HEK293 (cell line): ENCODE results near the gene SYNJ2.

ENCODE experiments used
- ATF2 ChIP-seq: fragments of 450-650 bp; formaldehyde crosslinking; IDR thresholded peaks from 2 replicates; pipeline ENCODE4 v1.5.1; 2016; ENCODE audit warnings: missing biosample characterization, missing genetic modification characterization, low read depth
- ELK4 ChIP-seq: IDR thresholded peaks from 2 replicates; pipeline ENCODE4 v1.6.1; 2011; ENCODE audit warnings: mild to moderate bottlenecking, low read depth, low read length, borderline replicate concordance
- GFI1B ChIP-seq: fragments of 450-650 bp; formaldehyde crosslinking; IDR thresholded peaks from 2 replicates; pipeline ENCODE4 v1.5.1; 2016; ENCODE audit warnings: missing biosample characterization, missing genetic modification characterization
- GLIS1 ChIP-seq: fragments of 450-650 bp; formaldehyde crosslinking; IDR thresholded peaks from 2 replicates; pipeline ENCODE4 v1.5.1; 2016; ENCODE audit warnings: missing biosample characterization, missing genetic modification characterization
- HOXA7 ChIP-seq: sonication (generic); formaldehyde crosslinking; IDR thresholded peaks from 2 replicates; pipeline ENCODE4 v1.8.1; 2022; ENCODE audit warnings: missing genetic modification reagents, borderline replicate concordance
- KLF9 ChIP-seq: fragments of 450-650 bp; formaldehyde crosslinking; IDR thresholded peaks from 2 replicates; pipeline ENCODE4 v1.5.1; 2016; ENCODE audit warnings: missing biosample characterization, missing genetic modification characterization, low read depth
- PRDM1 ChIP-seq: fragments of 450-650 bp; formaldehyde crosslinking; IDR thresholded peaks from 2 replicates; pipeline ENCODE4; 2016; ENCODE audit warnings: missing biosample characterization, missing genetic modification characterization
- PRDM6 ChIP-seq: fragments of 450-650 bp; formaldehyde crosslinking; IDR thresholded peaks from 2 replicates; pipeline ENCODE4 v1.5.1; 2017; ENCODE audit warnings: missing biosample characterization, missing genetic modification characterization
- SP7 ChIP-seq: fragments of 450-650 bp; formaldehyde crosslinking; IDR thresholded peaks from 2 replicates; pipeline ENCODE4 v1.5.1; 2016; ENCODE audit warnings: missing biosample characterization, missing genetic modification characterization
- ZBTB1 ChIP-seq: fragments of 450-650 bp; formaldehyde crosslinking; IDR thresholded peaks from 2 replicates; pipeline ENCODE4 v1.5.1; 2016; ENCODE audit warnings: missing biosample characterization, missing genetic modification characterization
- ZBTB21 ChIP-seq: fragments of 450-650 bp; formaldehyde crosslinking; IDR thresholded peaks from 2 replicates; pipeline ENCODE4 v1.5.1; 2017; ENCODE audit warnings: missing biosample characterization, missing genetic modification characterization
- ZBTB26 ChIP-seq: fragments of 450-650 bp; formaldehyde crosslinking; optimal IDR thresholded peaks from 2 replicates; pipeline ENCODE3; 2016; ENCODE audit warnings: missing biosample characterization, mild to moderate bottlenecking, missing genetic modification characterization
- ZBTB6 ChIP-seq: fragments of 450-650 bp; formaldehyde crosslinking; IDR thresholded peaks from 2 replicates; pipeline ENCODE4 v1.5.1; 2017; ENCODE audit warnings: missing biosample characterization, missing genetic modification characterization
- ZBTB7A ChIP-seq: fragments of 450-650 bp; formaldehyde crosslinking; IDR thresholded peaks from 2 replicates; pipeline ENCODE4 v1.5.1; 2016; ENCODE audit warnings: low read depth, missing biosample characterization, missing genetic modification characterization
- ZFP69B ChIP-seq: fragments of 450-650 bp; formaldehyde crosslinking; IDR thresholded peaks from 2 replicates; pipeline ENCODE4 v1.5.1; 2016; ENCODE audit warnings: missing biosample characterization, missing genetic modification characterization
- ZIC2 ChIP-seq: fragments of 450-650 bp; formaldehyde crosslinking; IDR thresholded peaks from 2 replicates; pipeline ENCODE4 v1.5.1; 2016; ENCODE audit warnings: missing biosample characterization, missing genetic modification characterization
- ZNF112 ChIP-seq: fragments of 450-650 bp; formaldehyde crosslinking; IDR thresholded peaks from 2 replicates; pipeline ENCODE4 v1.5.0; 2017; ENCODE audit warnings: missing biosample characterization, missing genetic modification characterization
- ZNF132 ChIP-seq: fragments of 450-650 bp; formaldehyde crosslinking; IDR thresholded peaks from 2 replicates; pipeline ENCODE4 v1.5.1; 2017; ENCODE audit warnings: missing biosample characterization, missing genetic modification characterization, borderline replicate concordance
- ZNF155 ChIP-seq: fragments of 450-650 bp; formaldehyde crosslinking; IDR thresholded peaks from 2 replicates; pipeline ENCODE4 v1.5.1; 2016; ENCODE audit warnings: missing biosample characterization, missing genetic modification characterization
- ZNF157 ChIP-seq: fragments of 450-650 bp; formaldehyde crosslinking; IDR thresholded peaks from 2 replicates; pipeline ENCODE4 v1.5.1; 2016; ENCODE audit warnings: missing biosample characterization, missing genetic modification characterization
- ZNF175 ChIP-seq: fragments of 450-650 bp; formaldehyde crosslinking; IDR thresholded peaks from 2 replicates; pipeline ENCODE4 v1.5.1; 2016; ENCODE audit warnings: missing biosample characterization, missing genetic modification characterization
- ZNF19 ChIP-seq: fragments of 450-650 bp; formaldehyde crosslinking; IDR thresholded peaks from 2 replicates; pipeline ENCODE4; 2016; ENCODE audit warnings: missing biosample characterization, missing genetic modification characterization, low read depth
- ZNF2 ChIP-seq: fragments of 450-650 bp; formaldehyde crosslinking; IDR thresholded peaks from 2 replicates; pipeline ENCODE4 v1.5.1; 2016; ENCODE audit warnings: missing biosample characterization, missing genetic modification characterization
- ZNF211 ChIP-seq: fragments of 450-650 bp; formaldehyde crosslinking; IDR thresholded peaks from 2 replicates; pipeline ENCODE4 v1.5.1; 2016; ENCODE audit warnings: low read depth, missing biosample characterization, missing genetic modification characterization
- ZNF223 ChIP-seq: fragments of 450-650 bp; formaldehyde crosslinking; IDR thresholded peaks from 2 replicates; pipeline ENCODE4 v1.5.1; 2016; ENCODE audit warnings: missing biosample characterization, missing genetic modification characterization
- ZNF324 ChIP-seq: fragments of 450-650 bp; formaldehyde crosslinking; IDR thresholded peaks from 2 replicates; pipeline ENCODE4 v1.5.1; 2016; ENCODE audit warnings: missing biosample characterization, missing genetic modification characterization
- ZNF354C ChIP-seq: fragments of 450-650 bp; formaldehyde crosslinking; IDR thresholded peaks from 2 replicates; pipeline ENCODE4 v1.5.1; 2016; ENCODE audit warnings: missing biosample characterization, missing genetic modification characterization, low read depth, borderline replicate concordance
- ZNF426 ChIP-seq: fragments of 450-650 bp; formaldehyde crosslinking; IDR thresholded peaks from 2 replicates; pipeline ENCODE4 v1.5.1; 2017; ENCODE audit warnings: missing biosample characterization, missing genetic modification characterization, mild to moderate bottlenecking, inconsistent platforms, moderate library complexity
- ZNF48 ChIP-seq: fragments of 450-650 bp; formaldehyde crosslinking; IDR thresholded peaks from 2 replicates; pipeline ENCODE4 v1.5.1; 2016; ENCODE audit warnings: missing biosample characterization, missing genetic modification characterization
- ZNF529 ChIP-seq: fragments of 450-650 bp; formaldehyde crosslinking; IDR thresholded peaks from 2 replicates; pipeline ENCODE4 v1.5.1; 2017; ENCODE audit warnings: missing genetic modification characterization, missing biosample characterization; ENCODE audit not compliant: insufficient replicate concordance
- ZNF596 ChIP-seq: fragments of 450-650 bp; IDR thresholded peaks from 2 replicates; pipeline ENCODE4 v1.5.0; 2018; ENCODE audit warnings: missing biosample characterization, mild to moderate bottlenecking, missing genetic modification characterization, moderate library complexity
- ZNF707 ChIP-seq: fragments of 450-650 bp; formaldehyde crosslinking; IDR thresholded peaks from 2 replicates; pipeline ENCODE4 v1.5.1; 2016; ENCODE audit warnings: missing biosample characterization, missing genetic modification characterization
- ZNF776 ChIP-seq: fragments of 450-650 bp; formaldehyde crosslinking; IDR thresholded peaks from 2 replicates; pipeline ENCODE4 v1.5.0; 2017; ENCODE audit warnings: missing biosample characterization, missing genetic modification characterization, borderline replicate concordance
- ZNF843 ChIP-seq: fragments of 450-650 bp; formaldehyde crosslinking; IDR thresholded peaks from 2 replicates; pipeline ENCODE4 v1.5.1; 2016; ENCODE audit warnings: missing biosample characterization, missing genetic modification characterization

Gene SYNJ2

GRCh38 chr6:158040051-158040803 lies 58.6 kb downstream of the SYNJ2 start (continued):
- peak; percentile 81 for TF ChIP-seq GLIS1
- peak; percentile 16; the same call in 1 of the 2 replicates for TF ChIP-seq GFI1B (tag by site-specific recombination)
- TF ChIP-seq KLF9 (tag by site-specific recombination) = peak; percentile 27; the same call in 1 of the 2 replicates
- peak; percentile 76 for TF ChIP-seq ZFP69B (tag by site-specific recombination)
- TF ChIP-seq ZNF843 = peak; percentile 90
- 0 out of 2 replicates have a peak, but pooled peaks have one; percentile 14 for TF ChIP-seq ZNF155 (tag by site-specific recombination)
- no peak; the same call in 1 of the 2 replicates for TF ChIP-seq ZNF132
- no peak for TF ChIP-seq ZNF211
- TF ChIP-seq ZNF2 (tag by site-specific recombination) = peak; percentile 92
- peak; percentile 97 for TF ChIP-seq PRDM6
- TF ChIP-seq ZNF157 (tag by site-specific recombination) = 0 out of 2 replicates have a peak, but pooled peaks have one; percentile 49
- no peak for TF ChIP-seq ZNF223 (tag by site-specific recombination)
- no peak for TF ChIP-seq ZNF19 (tag by site-specific recombination)
- no peak for TF ChIP-seq ZNF426 (tag by site-specific recombination)
- TF ChIP-seq ZBTB26 (tag by site-specific recombination) = peak; percentile 8
- no peak for TF ChIP-seq HOXA7 (CRISPR knock-in tag)
- TF ChIP-seq ZNF48 (tag by site-specific recombination) = no peak
- no peak for TF ChIP-seq ZNF112 (tag by site-specific recombination)
- peak; percentile 90 for TF ChIP-seq ZBTB21 (tag by site-specific recombination)
- 0 out of 2 replicates have a peak, but pooled peaks have one; percentile 29 for TF ChIP-seq ZNF596
- TF ChIP-seq PRDM1 = peak; percentile 77
- TF ChIP-seq ELK4 = no peak
- peak; percentile 77 for TF ChIP-seq ZIC2 (tag by site-specific recombination)
- TF ChIP-seq ZNF529 (tag by site-specific recombination) = no peak
- no peak for TF ChIP-seq ZBTB1
- TF ChIP-seq ZNF175 (tag by site-specific recombination) = no peak
- TF ChIP-seq SP7 = peak; percentile 97
- no peak for TF ChIP-seq ZNF354C (tag by site-specific recombination)
- TF ChIP-seq ZBTB6 (tag by site-specific recombination) = no peak
- TF ChIP-seq ZNF707 = 0 out of 2 replicates have a peak, but pooled peaks have one; percentile 50
- peak; percentile 73; the same call in 1 of the 2 replicates for TF ChIP-seq ZBTB7A (tag by site-specific recombination)
- no peak for TF ChIP-seq ZNF776 (tag by site-specific recombination)
- TF ChIP-seq ATF2 = peak; percentile 57
- peak; percentile 79 for TF ChIP-seq ZNF324 (tag by site-specific recombination)
